Inflammatory macrophage treated with lipopolysaccharide for 1 hour (primary cell): ENCODE measurements around the gene PLAGL2.

ENCODE experiments used
- DNase-seq, 2 donors: peaks; one replicate each; pipeline ENCODE4 v3.0.0-alpha.2; 2020 to 2022

PLAGL2 gene

DNA sequence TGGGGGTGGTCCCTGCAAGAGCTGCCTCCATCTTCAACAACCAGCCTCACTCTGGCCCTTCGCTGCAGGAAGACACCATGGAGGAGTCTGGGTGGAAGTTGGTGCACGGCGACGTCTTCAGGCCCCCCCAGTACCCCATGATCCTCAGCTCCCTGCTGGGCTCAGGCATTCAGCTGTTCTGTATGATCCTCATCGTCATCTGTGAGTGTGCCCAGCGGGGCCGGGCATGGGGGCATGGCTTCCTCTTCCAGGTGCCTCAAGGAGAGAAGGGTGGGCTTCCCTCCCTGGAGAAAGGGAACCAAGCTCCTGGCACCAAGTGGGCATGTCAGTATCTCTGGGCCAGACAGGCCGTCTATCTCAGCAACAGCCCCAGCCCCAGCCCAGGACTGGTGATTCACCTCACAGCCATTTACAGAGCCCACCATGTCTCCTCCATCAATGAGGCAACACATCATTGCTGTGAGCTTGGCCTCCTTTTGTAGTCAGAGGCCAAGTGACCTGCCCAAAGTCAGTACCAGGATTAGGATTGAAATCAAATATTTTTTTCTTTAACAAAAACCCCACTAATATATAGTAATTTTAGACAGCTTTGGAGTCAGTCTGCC lies 57.9 kb downstream of the PLAGL2 start:
- DNase-seq: no peak

GRCh38 chr20:32144898-32145662 lies 62.5 kb downstream of the PLAGL2 start:
- no peak for DNase-seq

- DNase-seq: no peak
Observed at GRCh38 chr20:32142991-32143390, 64.6 kb downstream of the PLAGL2 start.
